Loucy (cell line): ENCODE results near the gene PPP1R9B.

ENCODE experiments used
- CTCF ChIP-seq: fragments of 200-600 bp; sonication (generic); conservative IDR thresholded peaks from 2 replicates; pipeline ENCODE4 v1.5.1; 2014; ENCODE audit warnings: mild to moderate bottlenecking, antibody characterized with exemption, low read length
- EZH2phosphoT487 ChIP-seq: fragments of 200-600 bp; IDR thresholded peaks from 2 replicates; pipeline ENCODE4 v1.6.1; 2018; ENCODE audit warnings: antibody characterized with exemption, mild to moderate bottlenecking, moderate library complexity, borderline replicate concordance

GRCh38 chr17:50130559-50131305 lies 19.7 kb downstream of the PPP1R9B start:
- TF ChIP-seq CTCF (no peak), EZH2phosphoT487 (no peak)
